Panc1 (cell line): ENCODE measurements around the gene UBXN11. TPM values are rescaled to one million over a fixed set of nuclear protein-coding genes. Genes with fewer than 3 reads are reported as not detected.

ENCODE experiments used
- ATAC-seq: fragments of 200-7000 bp; cut with Tn5 transposase; 2 replicates; pipeline ENCODE4 v1.9.1; 2020; ENCODE audit warnings: mild to moderate bottlenecking, moderate library complexity
- BruUV-seq: library from RNA; stranded (reverse); fragments of 400-500 nt; replicated peaks from 2 replicates; lab custom pipeline; 2021; lab: Mats Ljungman, UMichigan
- CTCF ChIA-PET: fragments of 300-600 bp; sonication (Branson Sonifier 250); formaldehyde crosslinking; loops from one replicate; lab custom pipeline; 2022; ENCODE audit warnings: antibody characterized with exemption; lab: Charles Lee
- POLR2A ChIA-PET: fragments of 300-600 bp; sonication (Branson Sonifier 250); formaldehyde crosslinking; loops from one replicate; lab custom pipeline; 2022; ENCODE audit warnings: antibody characterized with exemption; lab: Charles Lee
- DNase-seq: peaks from one replicate; pipeline ENCODE4 v3.0.0-alpha.2; 2010; ENCODE audit warnings: low read depth, low spot score
- H3K27ac ChIP-seq: 2 replicates; pipeline ENCODE4 v1.5.1; 2011; ENCODE audit warnings: mild to moderate bottlenecking, low read length, inconsistent platforms
- H3K27me3 ChIP-seq: fragments of 200-500 bp; sonication (Bioruptor generic); 2 replicates; pipeline ENCODE4 v1.6.0; 2014; ENCODE audit warnings: low read length, inconsistent platforms; ENCODE audit not compliant: control insufficient read depth, insufficient read depth
- H3K36me3 ChIP-seq: fragments of 200-500 bp; sonication (Bioruptor generic); 2 replicates; pipeline ENCODE4 v1.5.1; 2014; ENCODE audit warnings: inconsistent platforms, mild to moderate bottlenecking, low read length, moderate library complexity; ENCODE audit not compliant: control insufficient read depth, insufficient read depth
- H3K4me1 ChIP-seq: 2 replicates; pipeline ENCODE4 v1.5.1; 2011; ENCODE audit warnings: inconsistent platforms, mild to moderate bottlenecking, low read length, moderate library complexity; ENCODE audit not compliant: control insufficient read depth, insufficient read depth
- H3K4me3 ChIP-seq, 2 experiments: 2 replicates each; pipeline ENCODE4 v1.5.1; 2011 to 2012; ENCODE audit warnings: low read depth in 2 of 2, low read length in 2 of 2, mild to moderate bottlenecking in 2 of 2, inconsistent platforms in 1 of 2, moderate library complexity in 1 of 2
- H3K9me3 ChIP-seq: fragments of 200-500 bp; sonication (Bioruptor generic); 2 replicates; pipeline ENCODE4 v1.5.1; 2014; ENCODE audit warnings: low read depth, mild to moderate bottlenecking, inconsistent platforms, low read length, moderate library complexity; ENCODE audit not compliant: control insufficient read depth, insufficient read depth
- POLR2AphosphoS5 ChIP-seq: IDR thresholded peaks from 2 replicates; pipeline ENCODE4 v1.6.1; 2012; ENCODE audit warnings: mild to moderate bottlenecking, low read depth, low read length, moderate library complexity
- SIN3A ChIP-seq: IDR thresholded peaks from 2 replicates; pipeline ENCODE4 v1.6.1; 2012; ENCODE audit warnings: low read depth, mild to moderate bottlenecking, low read length, moderate library complexity, borderline replicate concordance; ENCODE audit not compliant: insufficient read depth
- TCF7L2 ChIP-seq: IDR thresholded peaks from 2 replicates; pipeline ENCODE4 v1.6.1; 2011; ENCODE audit warnings: mild to moderate bottlenecking, low read depth, low read length, inconsistent platforms
- in situ Hi-C: cut with HindIII; loops from 2 replicates; pipeline ENCODE4 v1.10.0; 2016; ENCODE audit warnings: low sequenced_read_pairs, low pct_unique_long_range_greater_than_20kb
- intact Hi-C: fragments of 100-400 bp; cut with micrococcal nuclease; formaldehyde crosslinking; loops from one replicate; pipeline ENCODE4 v1.10.0; 2022; ENCODE audit not compliant: unreplicated experiment
- total RNA-seq: library from RNA; stranded (reverse); gene quantifications from one replicate; pipeline ENCODE4 v1.2.1, GENCODE V29; 2021; ENCODE audit not compliant: unreplicated experiment
- TF ChIP-seq, protein P1 (sequence below): fragments of 450-650 bp; IDR thresholded peaks from 2 replicates; pipeline ENCODE4 v1.5.1; 2017; ENCODE audit warnings: mild to moderate bottlenecking
- TF ChIP-seq, protein P2 (sequence below), 2 experiments: IDR thresholded peaks; 2 replicates each; pipeline ENCODE4 v1.6.1; 2011 to 2012; ENCODE audit warnings: low read depth in 2 of 2, control low read depth in 1 of 2, low read length in 1 of 2, mild to moderate bottlenecking in 1 of 2, moderate library complexity in 1 of 2; ENCODE audit not compliant: insufficient read depth in 1 of 2

UBXN11 gene
- total RNA-seq, 1 experiment from 2014 or later: 23.7 TPM

DNA sequence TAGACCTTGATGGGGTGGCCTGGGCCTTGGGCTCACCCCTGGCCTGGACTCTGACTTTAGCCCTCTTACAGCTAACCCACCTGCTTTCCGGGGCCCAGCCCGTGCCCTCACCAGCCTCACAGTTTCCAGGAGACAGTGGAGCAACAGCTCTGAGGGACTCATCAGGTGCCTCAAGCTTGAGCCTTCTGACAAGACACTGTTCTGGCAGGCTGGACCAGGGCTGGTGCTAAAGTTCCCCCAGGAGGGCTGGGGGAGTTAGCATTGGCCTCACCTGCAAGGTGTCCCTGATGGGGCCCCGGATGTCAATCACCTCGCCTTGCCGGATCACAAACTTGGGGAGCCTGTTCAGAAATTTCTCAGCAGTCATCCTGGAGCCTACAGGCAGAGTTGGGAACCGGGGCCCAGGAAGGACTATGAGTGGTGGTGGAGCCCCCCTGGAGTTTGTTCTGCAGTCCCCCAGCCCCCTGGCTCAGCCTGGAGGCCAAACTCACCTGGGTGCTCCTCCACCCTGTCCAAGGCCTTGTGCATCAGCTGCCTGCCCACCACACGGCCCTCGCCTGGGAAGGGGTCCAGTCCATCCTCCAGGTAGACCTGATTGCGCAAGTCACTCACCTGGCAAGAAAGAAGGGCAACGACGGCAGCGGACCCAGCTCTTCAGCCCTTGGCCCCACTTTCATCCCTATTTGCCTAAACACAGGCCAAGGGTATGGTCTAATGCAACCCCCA is 22.4 kb downstream of the UBXN11 start:
- Histone ChIP-seq H3K27me3 (no peaks in the 10 kb centered on the region), H3K4me1 (peaks cover 29% of the 10 kb centered on the region), H3K9me3 (no peaks in the 10 kb centered on the region), H3K27ac (peak overlapping the region; percentile 59; the same call in 1 of the 2 replicates), H3K36me3 (peaks cover 2% of the 10 kb centered on the region; the same call in 1 of the 2 replicates), H3K4me3 (no peak overlapping the region)
- POLR2A ChIA-PET: no interaction called here
- BruUV-seq: no TSS peak
- DNase-seq: no peak
- CTCF ChIA-PET: interaction anchor here (0.6 to 2.3 kb wide), 4 partner anchors 38 to 133 kb away, joined by 8 to 17 read pairs (median 11); no protein-coding TSS in a partner anchor
- no peak for ATAC-seq
- in situ Hi-C loops (no loop called here), intact Hi-C loops (loop anchor here (2.0 kb wide), 1 partner anchor 37 kb away; no protein-coding TSS in a partner anchor)
- TF ChIP-seq SIN3A: no peak
- TF ChIP-seq, protein P1, sequence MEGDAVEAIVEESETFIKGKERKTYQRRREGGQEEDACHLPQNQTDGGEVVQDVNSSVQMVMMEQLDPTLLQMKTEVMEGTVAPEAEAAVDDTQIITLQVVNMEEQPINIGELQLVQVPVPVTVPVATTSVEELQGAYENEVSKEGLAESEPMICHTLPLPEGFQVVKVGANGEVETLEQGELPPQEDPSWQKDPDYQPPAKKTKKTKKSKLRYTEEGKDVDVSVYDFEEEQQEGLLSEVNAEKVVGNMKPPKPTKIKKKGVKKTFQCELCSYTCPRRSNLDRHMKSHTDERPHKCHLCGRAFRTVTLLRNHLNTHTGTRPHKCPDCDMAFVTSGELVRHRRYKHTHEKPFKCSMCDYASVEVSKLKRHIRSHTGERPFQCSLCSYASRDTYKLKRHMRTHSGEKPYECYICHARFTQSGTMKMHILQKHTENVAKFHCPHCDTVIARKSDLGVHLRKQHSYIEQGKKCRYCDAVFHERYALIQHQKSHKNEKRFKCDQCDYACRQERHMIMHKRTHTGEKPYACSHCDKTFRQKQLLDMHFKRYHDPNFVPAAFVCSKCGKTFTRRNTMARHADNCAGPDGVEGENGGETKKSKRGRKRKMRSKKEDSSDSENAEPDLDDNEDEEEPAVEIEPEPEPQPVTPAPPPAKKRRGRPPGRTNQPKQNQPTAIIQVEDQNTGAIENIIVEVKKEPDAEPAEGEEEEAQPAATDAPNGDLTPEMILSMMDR: no peak
- TF ChIP-seq TCF7L2: no peak
- no peak for TF ChIP-seq POLR2AphosphoS5
- TF ChIP-seq, protein P2, sequence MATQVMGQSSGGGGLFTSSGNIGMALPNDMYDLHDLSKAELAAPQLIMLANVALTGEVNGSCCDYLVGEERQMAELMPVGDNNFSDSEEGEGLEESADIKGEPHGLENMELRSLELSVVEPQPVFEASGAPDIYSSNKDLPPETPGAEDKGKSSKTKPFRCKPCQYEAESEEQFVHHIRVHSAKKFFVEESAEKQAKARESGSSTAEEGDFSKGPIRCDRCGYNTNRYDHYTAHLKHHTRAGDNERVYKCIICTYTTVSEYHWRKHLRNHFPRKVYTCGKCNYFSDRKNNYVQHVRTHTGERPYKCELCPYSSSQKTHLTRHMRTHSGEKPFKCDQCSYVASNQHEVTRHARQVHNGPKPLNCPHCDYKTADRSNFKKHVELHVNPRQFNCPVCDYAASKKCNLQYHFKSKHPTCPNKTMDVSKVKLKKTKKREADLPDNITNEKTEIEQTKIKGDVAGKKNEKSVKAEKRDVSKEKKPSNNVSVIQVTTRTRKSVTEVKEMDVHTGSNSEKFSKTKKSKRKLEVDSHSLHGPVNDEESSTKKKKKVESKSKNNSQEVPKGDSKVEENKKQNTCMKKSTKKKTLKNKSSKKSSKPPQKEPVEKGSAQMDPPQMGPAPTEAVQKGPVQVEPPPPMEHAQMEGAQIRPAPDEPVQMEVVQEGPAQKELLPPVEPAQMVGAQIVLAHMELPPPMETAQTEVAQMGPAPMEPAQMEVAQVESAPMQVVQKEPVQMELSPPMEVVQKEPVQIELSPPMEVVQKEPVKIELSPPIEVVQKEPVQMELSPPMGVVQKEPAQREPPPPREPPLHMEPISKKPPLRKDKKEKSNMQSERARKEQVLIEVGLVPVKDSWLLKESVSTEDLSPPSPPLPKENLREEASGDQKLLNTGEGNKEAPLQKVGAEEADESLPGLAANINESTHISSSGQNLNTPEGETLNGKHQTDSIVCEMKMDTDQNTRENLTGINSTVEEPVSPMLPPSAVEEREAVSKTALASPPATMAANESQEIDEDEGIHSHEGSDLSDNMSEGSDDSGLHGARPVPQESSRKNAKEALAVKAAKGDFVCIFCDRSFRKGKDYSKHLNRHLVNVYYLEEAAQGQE (IDR thresholded peaks at IDR 0.05; ENCODE audit: insufficient read depth in 1 of 2, low read depth in 2 of 2, low read length in 1 of 2): no peak

DNA sequence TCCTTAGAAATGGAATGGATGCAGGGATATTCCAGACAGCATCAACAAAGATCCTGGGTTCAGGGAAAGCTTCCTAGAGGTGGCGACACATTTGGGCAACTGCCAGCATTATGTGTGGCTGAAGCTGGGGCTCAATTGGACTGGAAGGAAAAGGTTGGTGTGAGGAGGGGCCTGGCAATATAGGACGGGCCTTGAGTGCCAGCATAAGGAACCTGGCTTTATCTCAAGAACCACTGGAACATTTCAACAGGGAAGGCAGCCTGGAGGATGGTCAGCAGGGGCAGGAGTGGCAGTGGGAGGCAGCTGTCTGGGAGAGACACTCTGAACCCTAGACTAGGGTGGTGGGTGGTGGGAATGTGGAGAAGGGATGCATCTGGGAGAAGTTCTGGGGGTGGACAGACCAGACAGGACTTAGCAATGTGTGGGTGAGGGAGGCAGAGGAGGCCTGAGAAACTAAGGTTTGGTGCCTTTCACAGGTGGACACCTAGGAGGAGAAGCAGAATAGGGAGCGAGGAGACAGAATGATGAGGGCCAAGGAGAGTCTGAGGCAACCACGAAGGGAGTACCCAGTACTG is 23.1 kb downstream of the UBXN11 start:
- H3K27me3 ChIP-seq: no peaks in the 10 kb centered on the region
- TF ChIP-seq POLR2AphosphoS5 (no peak), SIN3A (no peak), TCF7L2 (no peak)
- TF ChIP-seq, protein P1: no peak
- TF ChIP-seq, protein P2 (IDR thresholded peaks at IDR 0.05; ENCODE audit: insufficient read depth in 1 of 2, low read depth in 2 of 2, low read length in 1 of 2): no peak
- H3K27ac ChIP-seq: no peak overlapping the region
- ChIA-PET CTCF (interaction anchor here (0.6 kb wide), 1 partner anchor 286 kb away, joined by 3 read pairs; the partner anchor contains the start of gene PAFAH2), POLR2A (no interaction called here)
- no peak for DNase-seq
- no peak overlapping the region for H3K4me3 ChIP-seq
- intact Hi-C loops (no loop called here), in situ Hi-C loops (no loop called here)
- no peaks in the 10 kb centered on the region for H3K9me3 ChIP-seq
- BruUV-seq: no TSS peak
- no peak for ATAC-seq
- H3K4me1 ChIP-seq: peaks cover 35% of the 10 kb centered on the region
- peaks cover 2% of the 10 kb centered on the region; the same call in 1 of the 2 replicates for H3K36me3 ChIP-seq
